Parathyroid adenoma (tissue), 2 donors: ENCODE results near the gene IQCN.

Experiments
- H2AFZ ChIP-seq: fragments of 300-600 bp; sonication (generic); one replicate; pipeline ENCODE4 v1.7.0; 2017; ENCODE audit warnings: antibody characterized with exemption, mild to moderate bottlenecking
- H3K27ac ChIP-seq: fragments of 300-600 bp; sonication (generic); one replicate; pipeline ENCODE4 v1.7.0; 2017
- H3K27me3 ChIP-seq: fragments of 300-600 bp; sonication (generic); one replicate; pipeline ENCODE4 v1.7.0; 2017; ENCODE audit warnings: low read length; ENCODE audit not compliant: control insufficient read depth, insufficient read depth
- H3K36me3 ChIP-seq: fragments of 300-600 bp; sonication (generic); one replicate; pipeline ENCODE4 v1.7.0; 2017; ENCODE audit warnings: low read length; ENCODE audit not compliant: control insufficient read depth, insufficient read depth
- H3K4me1 ChIP-seq: fragments of 300-600 bp; sonication (generic); one replicate; pipeline ENCODE4 v1.7.0; 2017; ENCODE audit warnings: control low read depth
- H3K4me2 ChIP-seq: fragments of 300-600 bp; sonication (generic); one replicate; pipeline ENCODE4 v1.7.0; 2017; ENCODE audit warnings: low read length
- H3K4me3 ChIP-seq: fragments of 300-600 bp; sonication (generic); one replicate; pipeline ENCODE4 v1.7.0; 2017; ENCODE audit warnings: low read depth, low read length
- H3K79me2 ChIP-seq: fragments of 300-600 bp; sonication (generic); one replicate; pipeline ENCODE4 v1.7.0; 2017; ENCODE audit warnings: control low read depth
- H3K9ac ChIP-seq: fragments of 300-600 bp; sonication (generic); one replicate; pipeline ENCODE4 v1.7.0; 2017; ENCODE audit warnings: mild to moderate bottlenecking
- H3K9me3 ChIP-seq: fragments of 300-600 bp; sonication (generic); one replicate; pipeline ENCODE4 v1.7.0; 2017; ENCODE audit warnings: low read length; ENCODE audit not compliant: control insufficient read depth
- TF ChIP-seq, protein P1 (sequence below): fragments of 300-600 bp; sonication (generic); IDR thresholded peaks from one replicate; pipeline ENCODE4 v1.7.0; 2017; ENCODE audit warnings: antibody characterized with exemption, mild to moderate bottlenecking
- donor health status: primary hyperparathyroidism.

Gene IQCN

DNA sequence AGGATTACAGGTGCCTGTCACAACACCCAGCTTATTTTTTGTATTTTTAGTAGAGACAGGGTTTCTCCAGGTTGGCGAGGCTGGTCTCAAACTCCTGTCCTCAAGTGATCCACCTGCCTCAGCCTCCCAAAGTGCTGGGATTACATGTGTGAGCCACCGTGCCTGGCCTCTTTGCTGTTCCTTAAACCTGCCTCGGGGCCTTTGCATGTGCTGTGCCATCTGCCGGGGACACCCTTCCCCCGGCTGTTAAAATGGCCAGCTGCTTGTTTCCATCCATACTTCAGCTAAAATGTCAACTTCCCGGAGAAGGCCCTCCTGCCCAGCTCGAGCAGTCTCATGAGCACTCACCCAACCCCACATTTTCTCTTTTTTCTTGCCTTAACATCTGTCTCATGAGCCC lies 29.0 kb downstream of the IQCN start:
- Histone ChIP-seq H3K9me3 (no peaks in the 10 kb centered on the region), H3K4me1 (no peaks in the 10 kb centered on the region), H3K27me3 (no peaks in the 10 kb centered on the region), H3K36me3 (no peaks in the 10 kb centered on the region), H2AFZ (no peak overlapping the region), H3K27ac (no peak overlapping the region), H3K4me3 (no peak overlapping the region), H3K79me2 (no peaks in the 10 kb centered on the region), H3K4me2 (no peak overlapping the region), H3K9ac (no peak overlapping the region)
- TF ChIP-seq, protein P1, sequence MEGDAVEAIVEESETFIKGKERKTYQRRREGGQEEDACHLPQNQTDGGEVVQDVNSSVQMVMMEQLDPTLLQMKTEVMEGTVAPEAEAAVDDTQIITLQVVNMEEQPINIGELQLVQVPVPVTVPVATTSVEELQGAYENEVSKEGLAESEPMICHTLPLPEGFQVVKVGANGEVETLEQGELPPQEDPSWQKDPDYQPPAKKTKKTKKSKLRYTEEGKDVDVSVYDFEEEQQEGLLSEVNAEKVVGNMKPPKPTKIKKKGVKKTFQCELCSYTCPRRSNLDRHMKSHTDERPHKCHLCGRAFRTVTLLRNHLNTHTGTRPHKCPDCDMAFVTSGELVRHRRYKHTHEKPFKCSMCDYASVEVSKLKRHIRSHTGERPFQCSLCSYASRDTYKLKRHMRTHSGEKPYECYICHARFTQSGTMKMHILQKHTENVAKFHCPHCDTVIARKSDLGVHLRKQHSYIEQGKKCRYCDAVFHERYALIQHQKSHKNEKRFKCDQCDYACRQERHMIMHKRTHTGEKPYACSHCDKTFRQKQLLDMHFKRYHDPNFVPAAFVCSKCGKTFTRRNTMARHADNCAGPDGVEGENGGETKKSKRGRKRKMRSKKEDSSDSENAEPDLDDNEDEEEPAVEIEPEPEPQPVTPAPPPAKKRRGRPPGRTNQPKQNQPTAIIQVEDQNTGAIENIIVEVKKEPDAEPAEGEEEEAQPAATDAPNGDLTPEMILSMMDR, result no peak

DNA sequence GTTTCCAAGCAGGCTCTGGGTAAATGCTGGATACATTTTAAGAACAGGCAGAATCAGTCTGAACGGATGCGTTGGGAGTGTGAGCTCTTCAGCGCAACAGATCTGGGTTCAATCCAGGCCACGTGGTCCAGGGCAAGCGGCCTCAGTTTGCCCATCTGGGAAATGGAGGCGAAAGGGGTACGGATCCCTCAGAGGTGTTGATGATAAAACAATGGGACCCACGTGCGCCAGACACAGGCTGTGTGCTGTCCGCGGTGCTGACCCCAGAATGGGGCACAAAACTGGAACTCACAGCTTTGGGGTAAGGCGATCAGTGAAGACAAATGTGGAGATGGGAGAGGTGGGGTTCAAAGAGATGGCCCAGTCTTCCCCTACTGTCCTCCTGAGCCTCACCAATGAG lies 34.9 kb downstream of the IQCN start:
- Histone ChIP-seq H3K27me3 (no peaks in the 10 kb centered on the region), H3K27ac (no peak overlapping the region), H3K9ac (no peak overlapping the region), H3K36me3 (no peaks in the 10 kb centered on the region), H3K79me2 (no peaks in the 10 kb centered on the region), H2AFZ (no peak overlapping the region), H3K4me3 (no peak overlapping the region), H3K4me1 (no peaks in the 10 kb centered on the region), H3K4me2 (no peak overlapping the region), H3K9me3 (no peaks in the 10 kb centered on the region)
- TF ChIP-seq, protein P1, result no peak

DNA sequence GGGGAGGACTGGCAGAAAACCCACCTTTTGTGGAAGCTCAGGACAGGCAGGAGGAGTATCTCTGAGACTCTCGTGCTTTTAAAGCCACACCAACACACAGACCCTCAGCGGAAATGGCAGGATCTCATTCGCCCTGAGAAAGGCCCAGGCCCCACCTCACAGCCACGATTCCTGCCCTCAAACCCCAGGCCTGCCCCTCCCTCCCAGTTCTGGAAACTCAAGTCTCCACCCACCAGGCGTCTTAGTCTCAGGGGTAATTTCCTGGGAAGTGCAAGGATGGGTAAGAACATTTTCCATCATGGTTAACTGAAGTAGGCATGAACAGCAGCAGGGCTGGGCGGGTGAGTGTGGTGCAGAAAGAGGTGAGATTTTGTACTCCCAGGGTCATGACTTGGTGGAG lies 40.1 kb downstream of the IQCN start:
- Histone ChIP-seq H3K4me1 (no peaks in the 10 kb centered on the region), H3K79me2 (no peaks in the 10 kb centered on the region), H3K4me3 (no peak overlapping the region), H3K9me3 (no peaks in the 10 kb centered on the region), H3K36me3 (no peaks in the 10 kb centered on the region), H3K4me2 (no peak overlapping the region), H3K27me3 (no peaks in the 10 kb centered on the region), H3K9ac (no peak overlapping the region), H2AFZ (no peak overlapping the region), H3K27ac (no peak overlapping the region)
- TF ChIP-seq, protein P1, result no peak

DNA sequence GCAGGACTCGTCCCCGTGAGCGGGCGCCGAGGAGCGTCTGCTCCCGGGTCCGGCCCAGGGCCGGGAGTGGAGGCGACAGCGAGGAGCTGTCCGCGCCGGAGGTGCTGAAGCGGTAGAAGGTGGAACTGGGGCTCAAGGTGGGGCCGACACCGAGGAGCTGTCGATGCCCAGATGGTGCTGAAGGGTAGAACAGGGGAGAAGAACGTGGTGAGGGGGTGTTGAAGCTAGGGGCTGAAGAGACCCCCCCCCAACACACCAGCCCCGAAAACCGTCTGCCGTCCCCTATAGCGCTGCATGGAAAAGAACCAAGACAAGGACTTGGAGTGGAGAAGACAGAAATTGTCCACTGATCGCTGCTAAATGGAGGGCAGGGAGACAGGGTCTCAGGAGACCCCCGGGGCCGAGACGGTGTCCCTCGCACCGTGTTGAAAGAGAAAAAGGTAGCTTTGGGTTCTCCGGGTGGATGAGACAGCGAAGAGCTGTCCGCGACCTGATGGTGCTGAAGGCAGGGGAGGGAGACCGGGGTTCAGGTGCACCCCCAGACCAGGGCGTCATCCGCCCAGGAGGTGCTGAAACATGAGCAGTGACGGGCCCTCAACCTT lies 40.9 kb downstream of the IQCN start:
- Histone ChIP-seq H3K79me2 (no peaks in the 10 kb centered on the region), H3K36me3 (no peaks in the 10 kb centered on the region), H3K9me3 (no peaks in the 10 kb centered on the region), H3K4me1 (no peaks in the 10 kb centered on the region), H3K9ac (no peak overlapping the region), H3K4me3 (no peak overlapping the region), H2AFZ (peak overlapping the region; percentile 36), H3K27me3 (no peaks in the 10 kb centered on the region), H3K27ac (no peak overlapping the region), H3K4me2 (no peak overlapping the region)
- TF ChIP-seq, protein P1, result no peak

DNA sequence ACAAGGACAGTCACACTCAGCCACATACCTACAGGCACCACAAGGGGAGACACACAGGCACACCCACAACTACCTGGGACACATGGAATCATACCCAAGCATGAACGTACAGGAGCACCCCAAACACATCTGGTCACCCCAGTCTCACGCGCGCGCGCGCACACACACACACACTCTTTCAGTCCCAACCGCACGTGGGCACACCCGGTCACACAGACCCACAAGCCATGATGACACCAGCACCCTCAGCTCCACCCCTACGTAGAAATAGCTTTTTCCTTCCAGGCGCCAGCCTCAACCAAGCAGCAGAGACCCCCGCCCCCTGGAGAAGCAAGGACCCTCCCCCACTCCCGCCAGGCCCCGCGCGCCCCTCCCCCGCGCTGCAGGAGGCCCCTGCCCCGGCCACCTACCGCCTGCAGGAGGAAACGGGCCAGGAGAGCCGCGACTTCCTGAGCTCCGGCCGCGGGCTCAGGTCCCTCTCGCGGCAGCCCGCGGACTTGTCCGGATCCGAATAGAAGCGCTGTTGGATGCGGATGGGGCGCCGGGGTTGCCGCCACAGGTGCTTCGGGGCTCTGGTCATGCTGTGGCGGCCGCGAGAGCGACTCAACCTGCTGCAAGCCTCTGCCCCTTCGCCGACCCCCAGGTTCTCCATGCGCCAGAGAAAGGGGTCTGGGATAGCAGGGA lies 41.6 kb downstream of the IQCN start:
- Histone ChIP-seq H2AFZ (peak overlapping the region; percentile 36), H3K27ac (no peak overlapping the region), H3K4me1 (no peaks in the 10 kb centered on the region), H3K79me2 (no peaks in the 10 kb centered on the region), H3K9ac (no peak overlapping the region), H3K4me2 (no peak overlapping the region), H3K36me3 (no peaks in the 10 kb centered on the region), H3K27me3 (no peaks in the 10 kb centered on the region), H3K4me3 (no peak overlapping the region), H3K9me3 (no peaks in the 10 kb centered on the region)
- TF ChIP-seq, protein P1, result peak; percentile 30
